Osteocyte (in vitro differentiated cells): ENCODE measurements around the gene LDB2. TPM values are rescaled to one million over a fixed set of nuclear protein-coding genes. Genes with fewer than 3 reads are reported as not detected.

Experiments
- DNase-seq: peaks from one replicate; pipeline ENCODE4 v3.0.0; 2021; ENCODE audit warnings: mixed read lengths; ENCODE audit not compliant: unreplicated experiment; ENCODE audit errors: extremely low spot score
- H3K27ac Mint-ChIP-seq: one replicate; pipeline ENCODE4 v1.8.0; 2021; ENCODE audit warnings: mild to moderate bottlenecking, mixed read lengths; ENCODE audit not compliant: unreplicated experiment
- H3K27me3 Mint-ChIP-seq: one replicate; pipeline ENCODE4 v1.8.0; 2021; ENCODE audit warnings: mixed read lengths; ENCODE audit not compliant: unreplicated experiment
- H3K36me3 Mint-ChIP-seq: one replicate; pipeline ENCODE4 v1.8.0; 2021; ENCODE audit warnings: mixed read lengths; ENCODE audit not compliant: unreplicated experiment
- H3K4me1 Mint-ChIP-seq: one replicate; pipeline ENCODE4 v1.8.0; 2021; ENCODE audit warnings: mixed read lengths; ENCODE audit not compliant: unreplicated experiment
- H3K4me3 Mint-ChIP-seq: one replicate; pipeline ENCODE4 v1.8.0; 2021; ENCODE audit warnings: mild to moderate bottlenecking, moderate library complexity, mixed read lengths; ENCODE audit not compliant: unreplicated experiment
- H3K9me3 Mint-ChIP-seq: one replicate; pipeline ENCODE4 v1.8.0; 2021; ENCODE audit warnings: mixed read lengths; ENCODE audit not compliant: unreplicated experiment
- total RNA-seq: library from RNA; stranded (reverse); gene quantifications from 2 replicates; pipeline ENCODE4 v1.2.1, GENCODE V29; 2021
- TF ChIP-seq, protein P1 (sequence below): fragments of 200-600 bp; sonication (generic); IDR thresholded peaks from 2 replicates; pipeline ENCODE4 v1.5.0; 2021; ENCODE audit warnings: antibody characterized with exemption, mild to moderate bottlenecking, moderate library complexity

Gene LDB2
- total RNA-seq, 1 donor from 2014 or later: 8.7 TPM

DNA sequence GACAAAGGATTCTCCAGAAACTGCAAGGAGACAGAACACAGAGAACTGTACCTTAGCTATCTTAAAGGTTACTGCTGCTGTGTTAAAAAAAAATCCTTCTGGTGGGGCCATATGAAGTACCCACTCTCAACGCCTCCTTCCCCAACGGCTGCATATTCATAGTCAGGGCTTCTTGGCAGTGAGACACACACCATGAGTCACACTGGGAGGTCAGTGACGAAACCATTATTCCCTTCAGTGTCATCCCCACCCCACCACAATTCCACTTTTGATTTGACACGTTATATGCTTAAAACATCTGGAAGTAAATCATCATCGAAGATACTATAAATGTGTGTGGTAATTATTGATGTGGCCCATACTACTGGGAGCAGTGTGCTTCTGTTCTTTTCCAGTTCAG, 271.5 kb downstream of the LDB2 start:
- no peak overlapping the region for H3K27ac Mint-ChIP-seq
- TF ChIP-seq, protein P1, sequence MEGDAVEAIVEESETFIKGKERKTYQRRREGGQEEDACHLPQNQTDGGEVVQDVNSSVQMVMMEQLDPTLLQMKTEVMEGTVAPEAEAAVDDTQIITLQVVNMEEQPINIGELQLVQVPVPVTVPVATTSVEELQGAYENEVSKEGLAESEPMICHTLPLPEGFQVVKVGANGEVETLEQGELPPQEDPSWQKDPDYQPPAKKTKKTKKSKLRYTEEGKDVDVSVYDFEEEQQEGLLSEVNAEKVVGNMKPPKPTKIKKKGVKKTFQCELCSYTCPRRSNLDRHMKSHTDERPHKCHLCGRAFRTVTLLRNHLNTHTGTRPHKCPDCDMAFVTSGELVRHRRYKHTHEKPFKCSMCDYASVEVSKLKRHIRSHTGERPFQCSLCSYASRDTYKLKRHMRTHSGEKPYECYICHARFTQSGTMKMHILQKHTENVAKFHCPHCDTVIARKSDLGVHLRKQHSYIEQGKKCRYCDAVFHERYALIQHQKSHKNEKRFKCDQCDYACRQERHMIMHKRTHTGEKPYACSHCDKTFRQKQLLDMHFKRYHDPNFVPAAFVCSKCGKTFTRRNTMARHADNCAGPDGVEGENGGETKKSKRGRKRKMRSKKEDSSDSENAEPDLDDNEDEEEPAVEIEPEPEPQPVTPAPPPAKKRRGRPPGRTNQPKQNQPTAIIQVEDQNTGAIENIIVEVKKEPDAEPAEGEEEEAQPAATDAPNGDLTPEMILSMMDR: no peak
- no peak overlapping the region for H3K4me3 Mint-ChIP-seq
- DNase-seq: no peak
- H3K36me3 Mint-ChIP-seq: no peaks in the 10 kb centered on the region
- H3K27me3 Mint-ChIP-seq: no peaks in the 10 kb centered on the region
- H3K9me3 Mint-ChIP-seq: peaks cover 10% of the 10 kb centered on the region
- H3K4me1 Mint-ChIP-seq: peaks cover 4% of the 10 kb centered on the region

DNA sequence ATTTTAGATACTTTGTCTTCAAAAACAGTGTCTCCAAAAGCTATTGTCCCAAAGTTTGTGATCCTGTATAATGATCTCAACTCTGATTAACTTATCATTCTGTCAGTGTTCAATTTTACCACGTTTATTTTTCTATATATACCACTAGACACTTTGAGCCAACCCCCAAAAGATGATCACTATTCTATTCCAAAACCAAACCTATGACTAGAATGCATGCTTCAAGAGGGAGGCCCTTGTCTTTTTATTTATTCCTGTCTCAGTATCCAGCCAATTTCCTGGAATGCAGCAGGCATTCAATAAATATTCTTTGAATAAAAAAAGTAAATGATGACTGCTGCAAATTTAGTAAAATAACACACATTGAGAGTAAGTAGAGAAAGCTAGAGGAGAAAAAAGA, 275.6 kb downstream of the LDB2 start:
- no peaks in the 10 kb centered on the region for H3K9me3 Mint-ChIP-seq
- H3K27ac Mint-ChIP-seq: no peak overlapping the region
- TF ChIP-seq, protein P1: no peak
- peaks cover under 1% of the 10 kb centered on the region for H3K4me1 Mint-ChIP-seq
- no peaks in the 10 kb centered on the region for H3K27me3 Mint-ChIP-seq
- H3K4me3 Mint-ChIP-seq: no peak overlapping the region
- DNase-seq: no peak
- H3K36me3 Mint-ChIP-seq: no peaks in the 10 kb centered on the region

DNA sequence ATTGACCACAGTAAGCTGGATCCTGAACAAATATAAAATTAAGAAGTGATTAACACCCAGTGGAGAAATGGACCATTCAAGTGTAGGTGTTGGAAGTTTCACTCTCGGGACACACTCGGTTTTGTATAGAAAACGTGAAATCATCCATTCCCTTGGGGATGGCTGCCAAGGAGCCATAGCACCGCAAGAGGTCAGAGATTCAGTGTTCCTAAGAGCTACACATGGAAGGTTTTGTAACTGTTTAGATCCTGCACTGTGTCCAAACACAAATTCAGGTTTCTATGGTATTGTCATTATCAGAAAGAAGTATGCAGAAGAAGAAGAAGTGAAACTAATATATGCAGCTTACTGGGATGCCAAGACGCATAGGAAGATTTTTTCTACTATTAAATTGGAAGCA, 281.0 kb downstream of the LDB2 start:
- H3K36me3 Mint-ChIP-seq: no peaks in the 10 kb centered on the region

DNA sequence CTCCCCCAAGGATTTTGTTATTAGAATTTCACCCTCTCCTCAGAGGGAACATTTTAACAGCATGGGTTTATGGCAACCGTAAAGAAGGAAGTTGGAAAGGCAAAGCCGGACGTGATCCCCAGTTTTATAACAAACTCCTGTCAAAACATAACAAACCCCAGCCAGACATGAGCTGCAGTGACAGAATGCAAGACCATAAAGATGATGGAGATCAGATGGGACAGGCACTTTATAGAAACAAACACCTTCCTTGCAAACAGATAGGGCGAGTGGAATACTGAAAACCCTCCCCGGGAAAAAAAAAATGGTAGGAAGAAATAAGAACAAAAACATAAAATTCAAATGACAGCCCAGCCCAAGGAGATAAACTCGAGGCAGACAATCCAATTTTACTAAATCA, 281.4 kb downstream of the LDB2 start:
- no peaks in the 10 kb centered on the region for H3K36me3 Mint-ChIP-seq
- no peaks in the 10 kb centered on the region for H3K4me1 Mint-ChIP-seq
- no peak overlapping the region for H3K27ac Mint-ChIP-seq
- H3K4me3 Mint-ChIP-seq: no peak overlapping the region
- H3K9me3 Mint-ChIP-seq: peaks cover 7% of the 10 kb centered on the region
- TF ChIP-seq, protein P1: no peak
- DNase-seq: no peak
- H3K27me3 Mint-ChIP-seq: no peaks in the 10 kb centered on the region

More for the DNA sequence above, 281.0 kb downstream of the LDB2 start:
- H3K27ac Mint-ChIP-seq: no peak overlapping the region
- H3K4me1 Mint-ChIP-seq: no peaks in the 10 kb centered on the region
- no peak overlapping the region for H3K4me3 Mint-ChIP-seq
- no peak for DNase-seq
- H3K27me3 Mint-ChIP-seq: no peaks in the 10 kb centered on the region
- TF ChIP-seq, protein P1: no peak
- peaks cover 3% of the 10 kb centered on the region for H3K9me3 Mint-ChIP-seq

DNA sequence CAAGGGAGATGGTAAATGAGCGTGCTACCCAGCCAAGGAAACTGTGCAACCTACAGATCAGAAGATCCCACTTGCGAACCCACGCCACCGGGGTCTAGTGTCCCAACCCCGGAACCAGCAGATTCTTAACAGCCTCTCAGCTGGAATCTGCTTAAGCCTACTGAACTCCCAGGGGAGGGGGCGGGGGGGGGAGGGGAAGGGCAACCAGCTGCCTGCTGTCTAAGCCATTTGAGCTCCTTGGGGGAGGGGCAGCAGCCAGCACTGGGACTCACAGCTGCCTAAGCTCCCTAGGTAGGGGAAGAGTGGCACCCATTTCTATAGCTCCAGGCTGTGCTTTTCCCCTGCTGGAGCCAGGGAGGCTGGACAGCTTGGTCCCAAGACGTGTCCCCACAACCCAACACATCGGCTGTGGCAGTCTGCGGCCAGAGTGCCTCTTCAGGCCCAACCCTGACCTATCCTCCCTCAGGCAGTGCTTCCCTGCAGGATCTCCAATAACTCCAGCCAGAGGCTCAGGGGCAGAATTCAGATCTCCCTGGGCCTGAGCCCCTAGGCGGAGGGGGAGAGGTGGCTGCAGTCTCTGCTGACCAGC, 289.2 kb downstream of the LDB2 start:
- TF ChIP-seq, protein P1: no peak
- H3K9me3 Mint-ChIP-seq: peaks cover 21% of the 10 kb centered on the region
- no peak for DNase-seq
- H3K27ac Mint-ChIP-seq: no peak overlapping the region
- H3K4me1 Mint-ChIP-seq: peaks cover 17% of the 10 kb centered on the region
- no peak overlapping the region for H3K4me3 Mint-ChIP-seq
- H3K36me3 Mint-ChIP-seq: no peaks in the 10 kb centered on the region
- H3K27me3 Mint-ChIP-seq: no peaks in the 10 kb centered on the region
